ENCODE data around the gene PCDHA6.
"Not testable (repeated sequence)": the region's sequence is repeated elsewhere in the genome, so short reads cannot be mapped to it uniquely, and the experiment has no call there.

The PCDHA6 gene

GRCh38 chr5:140822969-140823368, 4.8 kb upstream of the PCDHA6 start:
- DNase-seq: not testable (repeated sequence)

DNA sequence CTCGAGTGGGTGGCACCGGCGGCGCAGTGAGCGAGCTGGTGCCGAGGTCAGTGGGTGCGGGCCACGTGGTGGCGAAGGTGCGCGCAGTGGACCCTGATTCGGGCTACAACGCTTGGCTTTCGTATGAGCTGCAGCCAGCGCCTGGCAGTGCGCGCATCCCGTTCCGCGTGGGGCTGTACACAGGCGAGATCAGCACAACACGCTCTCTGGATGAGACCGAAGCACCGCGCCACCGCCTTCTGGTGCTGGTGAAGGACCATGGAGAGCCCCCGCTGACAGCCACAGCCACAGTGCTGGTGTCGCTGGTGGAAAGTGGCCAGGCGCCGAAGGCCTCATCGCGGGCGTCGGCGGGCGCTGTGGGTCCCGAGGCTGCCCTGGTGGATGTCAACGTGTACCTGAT, 4.3 kb upstream of the PCDHA6 start:
- no peak for DNase-seq

DNA sequence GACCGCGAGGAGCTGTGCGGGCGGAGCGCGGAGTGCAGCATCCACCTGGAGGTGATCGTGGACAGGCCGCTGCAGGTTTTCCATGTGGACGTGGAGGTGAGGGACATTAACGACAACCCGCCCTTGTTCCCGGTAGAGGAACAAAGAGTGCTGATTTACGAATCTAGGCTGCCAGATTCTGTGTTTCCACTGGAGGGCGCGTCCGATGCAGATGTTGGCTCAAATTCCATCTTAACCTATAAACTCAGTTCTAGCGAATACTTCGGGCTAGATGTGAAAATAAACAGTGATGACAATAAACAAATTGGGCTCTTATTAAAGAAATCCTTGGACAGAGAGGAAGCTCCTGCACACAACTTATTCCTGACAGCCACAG, 590 bp downstream of the PCDHA6 start:
- DNase-seq: no peak

DNA sequence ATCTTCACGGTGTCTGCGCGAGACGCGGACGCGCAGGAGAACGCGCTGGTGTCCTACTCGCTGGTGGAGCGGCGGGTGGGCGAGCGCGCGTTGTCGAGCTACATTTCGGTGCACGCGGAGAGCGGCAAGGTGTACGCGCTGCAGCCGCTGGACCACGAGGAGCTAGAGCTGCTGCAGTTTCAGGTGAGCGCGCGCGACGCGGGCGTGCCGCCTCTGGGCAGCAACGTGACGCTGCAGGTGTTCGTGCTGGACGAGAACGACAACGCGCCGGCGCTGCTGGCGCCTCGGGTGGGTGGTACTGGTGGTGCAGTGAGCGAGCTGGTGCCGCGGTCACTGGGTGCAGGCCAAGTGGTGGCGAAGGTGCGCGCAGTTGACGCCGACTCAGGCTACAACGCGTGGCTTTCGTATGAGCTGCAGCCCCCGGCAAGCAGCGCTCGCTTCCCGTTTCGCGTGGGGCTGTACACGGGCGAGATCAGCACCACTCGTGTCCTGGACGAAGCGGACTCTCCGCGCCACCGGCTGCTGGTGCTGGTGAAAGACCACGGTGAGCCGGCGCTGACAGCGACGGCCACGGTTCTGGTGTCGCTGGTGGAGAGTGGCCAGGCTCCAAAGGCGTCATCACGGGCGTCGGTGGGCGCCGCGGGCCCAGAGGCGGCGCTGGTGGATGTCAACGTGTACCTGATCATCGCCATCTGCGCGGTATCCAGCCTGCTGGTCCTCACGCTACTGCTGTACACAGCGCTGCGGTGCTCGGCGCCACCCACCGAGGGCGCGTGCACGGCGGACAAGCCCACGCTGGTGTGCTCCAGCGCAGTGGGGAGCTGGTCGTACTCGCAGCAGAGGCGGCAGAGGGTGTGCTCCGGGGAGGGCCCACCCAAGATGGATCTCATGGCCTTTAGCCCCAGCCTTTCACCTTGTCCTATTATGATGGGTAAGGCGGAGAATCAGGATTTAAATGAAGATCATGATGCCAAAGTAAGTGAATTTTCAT, 2.0 kb downstream of the PCDHA6 start:
- DNase-seq: not testable (repeated sequence)

DNA sequence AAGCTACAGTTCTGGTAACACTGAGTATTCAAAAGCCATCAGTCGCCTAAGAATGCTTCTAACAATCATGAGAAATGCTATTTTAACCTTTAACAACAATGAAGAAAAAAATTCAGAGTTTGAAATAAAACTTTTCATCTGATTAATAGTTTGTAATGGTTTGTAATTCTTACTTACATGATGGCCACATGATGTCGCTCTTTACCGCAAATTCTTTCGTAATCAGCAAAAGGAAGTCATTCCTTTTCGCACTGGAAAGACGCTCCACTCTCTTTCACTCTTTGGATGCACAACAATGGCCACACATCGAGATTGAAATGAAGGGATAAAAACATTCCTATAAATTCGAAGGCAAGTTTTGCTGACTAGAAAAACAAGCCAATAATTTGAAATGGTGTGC, 6.2 kb downstream of the PCDHA6 start, which contains the start of gene PCDHA7:
TSS of gene PCDHA7 (plus strand) at position 277 of the 400 bp plus-strand sequence. CDS start at position 392, 115 bp downstream.
- peak; percentile 20 for DNase-seq

GRCh38 chr5:140834439-140835008, 6.8 kb downstream of the PCDHA6 start:
- not testable (repeated sequence) for DNase-seq

DNA sequence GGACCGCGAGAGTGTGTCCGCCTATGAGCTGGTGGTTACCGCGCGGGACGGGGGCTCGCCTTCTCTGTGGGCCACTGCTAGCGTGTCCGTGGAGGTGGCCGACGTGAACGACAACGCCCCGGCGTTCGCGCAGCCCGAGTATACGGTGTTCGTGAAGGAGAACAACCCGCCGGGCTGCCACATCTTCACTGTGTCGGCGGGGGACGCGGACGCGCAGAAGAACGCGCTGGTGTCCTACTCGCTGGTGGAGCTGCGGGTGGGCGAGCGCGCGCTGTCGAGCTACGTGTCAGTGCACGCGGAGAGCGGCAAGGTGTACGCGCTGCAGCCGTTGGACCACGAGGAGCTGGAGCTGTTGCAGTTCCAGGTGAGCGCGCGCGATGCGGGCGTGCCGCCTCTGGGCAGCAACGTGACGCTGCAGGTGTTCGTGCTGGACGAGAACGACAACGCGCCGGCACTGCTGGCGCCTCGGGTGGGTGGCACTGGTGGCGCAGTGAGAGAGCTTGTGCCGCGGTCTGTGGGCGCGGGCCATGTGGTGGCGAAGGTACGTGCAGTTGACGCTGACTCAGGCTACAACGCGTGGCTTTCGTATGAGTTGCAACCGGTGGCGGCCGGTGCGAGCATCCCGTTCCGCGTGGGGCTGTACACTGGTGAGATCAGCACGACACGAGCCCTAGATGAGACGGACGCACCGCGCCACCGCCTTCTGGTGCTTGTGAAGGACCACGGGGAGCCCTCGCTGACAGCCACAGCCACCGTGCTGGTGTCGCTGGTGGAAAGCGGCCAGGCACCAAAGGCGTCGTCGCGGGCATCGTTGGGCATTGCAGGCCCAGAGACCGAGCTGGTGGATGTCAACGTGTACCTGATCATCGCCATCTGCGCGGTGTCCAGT, 8.1 kb downstream of the PCDHA6 start:
- no peak for DNase-seq

GRCh38 chr5:140840978-140841962, 13.5 kb downstream of the PCDHA6 start, which contains the start of gene PCDHA8:
TSS of gene PCDHA8 (plus strand) at chr5:140841187. CDS start at chr5:140841322, 135 bp downstream.
- peak; percentile 13 for DNase-seq

DNA sequence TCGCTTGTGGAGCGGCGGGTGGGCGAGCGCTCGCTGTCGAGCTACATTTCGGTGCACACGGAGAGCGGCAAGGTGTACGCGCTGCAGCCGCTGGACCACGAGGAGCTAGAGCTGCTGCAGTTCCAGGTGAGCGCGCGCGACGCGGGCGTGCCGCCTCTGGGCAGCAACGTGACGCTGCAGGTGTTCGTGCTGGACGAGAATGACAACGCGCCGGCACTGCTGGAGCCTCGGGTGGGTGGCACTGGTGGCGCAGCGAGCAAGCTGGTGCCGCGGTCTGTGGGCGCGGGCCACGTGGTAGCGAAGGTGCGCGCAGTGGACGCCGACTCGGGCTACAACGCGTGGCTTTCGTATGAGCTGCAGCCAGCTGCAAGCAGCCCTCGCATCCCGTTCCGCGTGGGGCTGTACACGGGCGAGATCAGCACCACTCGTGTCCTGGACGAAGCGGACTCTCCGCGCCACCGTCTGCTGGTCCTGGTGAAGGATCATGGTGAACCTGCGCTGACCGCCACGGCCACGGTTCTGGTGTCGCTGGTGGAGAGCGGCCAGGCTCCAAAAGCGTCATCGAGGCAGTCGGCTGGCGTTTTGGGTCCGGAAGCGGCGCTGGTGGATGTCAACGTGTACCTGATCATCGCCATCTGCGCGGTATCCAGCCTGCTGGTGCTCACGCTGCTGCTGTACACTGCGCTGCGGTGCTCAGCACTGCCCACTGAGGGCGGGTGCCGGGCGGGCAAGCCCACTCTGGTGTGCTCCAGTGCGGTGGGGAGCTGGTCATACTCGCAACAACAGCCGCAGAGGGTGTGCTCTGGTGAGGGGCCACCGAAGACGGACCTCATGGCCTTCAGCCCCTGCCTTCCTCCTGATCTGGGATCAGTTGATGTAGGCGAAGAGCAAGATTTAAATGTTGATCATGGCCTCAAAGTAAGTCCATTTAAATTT, 15.3 kb downstream of the PCDHA6 start:
- DNase-seq: no peak

DNA sequence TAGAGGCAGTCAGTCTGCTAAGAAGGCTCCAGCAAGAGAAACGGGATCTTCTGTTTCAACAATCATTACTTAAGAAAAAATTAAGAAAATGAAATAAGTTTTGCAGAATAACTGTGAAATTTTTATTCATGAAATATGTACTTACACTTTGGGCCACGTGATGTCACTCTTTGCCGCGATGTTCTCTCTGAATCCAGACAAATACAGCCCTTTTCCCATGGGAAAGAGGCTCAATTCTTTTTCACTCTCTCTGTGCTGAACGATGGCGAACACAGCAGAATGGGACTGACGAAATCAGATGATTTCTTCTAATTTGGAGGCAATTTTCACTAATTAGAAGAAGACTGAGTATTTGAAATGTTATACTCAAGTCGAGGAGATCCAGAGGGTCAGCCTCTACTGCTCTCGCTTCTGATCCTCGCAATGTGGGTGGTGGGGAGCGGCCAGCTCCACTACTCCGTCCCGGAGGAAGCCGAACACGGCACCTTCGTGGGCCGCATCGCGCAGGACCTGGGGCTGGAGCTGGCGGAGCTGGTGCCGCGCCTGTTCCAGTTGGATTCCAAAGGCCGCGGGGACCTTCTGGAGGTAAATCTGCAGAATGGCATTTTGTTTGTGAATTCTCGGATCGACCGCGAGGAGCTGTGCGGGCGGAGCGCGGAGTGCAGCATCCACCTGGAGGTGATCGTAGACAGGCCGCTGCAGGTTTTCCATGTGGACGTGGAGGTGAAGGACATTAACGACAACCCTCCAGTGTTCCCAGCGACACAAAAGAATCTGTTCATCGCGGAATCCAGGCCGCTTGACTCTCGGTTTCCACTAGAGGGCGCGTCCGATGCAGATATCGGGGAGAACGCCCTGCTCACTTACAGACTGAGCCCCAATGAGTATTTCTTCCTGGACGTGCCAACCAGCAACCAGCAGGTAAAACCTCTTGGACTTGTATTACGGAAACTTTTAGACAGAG, 20.7 kb downstream of the PCDHA6 start, which contains the start of gene PCDHA9:
TSS of gene PCDHA9 (plus strand) at position 244 of the 964 bp plus-strand sequence. CDS start at position 358, 114 bp downstream.
- peak; percentile 5 for DNase-seq

GRCh38 chr5:140849831-140850634, 22.3 kb downstream of the PCDHA6 start:
- not testable (repeated sequence) for DNase-seq

GRCh38 chr5:140855772-140856674, 28.3 kb downstream of the PCDHA6 start, which contains the start of gene PCDHA10:
TSS of gene PCDHA10 (plus strand) at chr5:140855897. CDS start at chr5:140856049, 152 bp downstream.
- DNase-seq: no peak

GRCh38 chr5:140857177-140857986, 29.6 kb downstream of the PCDHA6 start:
- no peak for DNase-seq

DNA sequence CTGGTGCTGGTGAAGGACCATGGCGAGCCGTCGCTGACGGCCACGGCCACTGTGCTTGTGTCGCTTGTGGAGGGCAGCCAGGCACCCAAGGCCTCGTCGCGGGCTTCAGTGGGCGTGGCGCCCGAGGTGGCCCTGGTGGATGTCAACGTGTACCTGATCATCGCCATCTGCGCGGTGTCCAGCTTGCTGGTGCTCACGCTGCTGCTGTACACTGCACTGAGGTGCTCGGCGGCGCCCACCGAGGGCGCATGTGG, 30.2 kb downstream of the PCDHA6 start:
- DNase-seq: no peak

DNA sequence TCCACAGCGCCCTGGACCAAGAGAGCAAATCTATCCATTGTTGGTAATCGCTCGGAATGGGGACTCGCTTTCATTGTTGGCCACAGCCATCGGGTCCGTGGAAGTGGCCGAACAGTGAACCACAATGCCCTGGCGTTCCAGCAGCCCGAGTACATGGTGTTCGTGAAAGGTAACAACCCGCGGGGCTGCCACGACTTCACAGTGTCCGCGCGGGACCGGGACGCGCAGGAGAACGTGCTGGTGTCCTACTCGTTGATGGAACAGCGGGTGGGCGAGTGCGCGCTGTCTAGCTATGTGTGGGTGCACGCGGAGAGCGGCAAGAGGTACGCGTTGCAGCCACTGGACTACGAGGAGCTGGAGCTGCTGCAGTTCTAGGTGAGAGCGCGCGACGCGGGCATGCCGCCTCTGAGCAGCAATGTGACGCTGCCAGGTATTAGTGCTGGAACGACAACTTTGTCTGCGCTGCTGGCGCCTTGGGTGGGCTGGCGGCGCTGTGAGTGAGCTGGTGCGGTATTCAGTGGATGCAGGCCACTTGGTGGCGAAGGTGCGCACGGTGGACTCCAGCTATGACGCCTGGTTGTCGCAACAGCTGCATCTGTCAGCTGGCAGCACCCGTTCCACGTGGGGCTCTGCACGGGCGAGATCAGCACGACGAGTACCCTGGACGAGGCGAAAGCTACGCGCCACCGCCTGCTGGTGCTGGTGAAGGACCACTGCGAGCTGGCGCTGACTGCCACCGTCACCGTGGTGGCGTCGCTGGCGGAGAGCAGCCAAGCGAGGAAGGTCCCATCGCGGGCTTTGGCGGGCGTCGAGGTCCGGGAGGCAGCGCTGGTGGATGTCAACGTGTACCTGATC, 34.9 kb downstream of the PCDHA6 start:
- no peak for DNase-seq

Data from EL (cell line).